SK-N-SH (cell line): Measurements from ENCODE around the gene TPPP. TPM values are rescaled to one million over a fixed set of nuclear protein-coding genes. Genes with fewer than 3 reads are reported as not detected.

Experiments used
- CTCF ChIA-PET: fragments of 300-600, 350-600 bp; formaldehyde crosslinking; extraction: SDS; loops from one replicate; lab custom pipeline; 2021; lab: Yijun Ruan, JAX
- POLR2A ChIA-PET: fragments of 350-600 bp; sonication (Branson Sonifier 250); formaldehyde crosslinking; extraction: SDS; loops from one replicate; lab custom pipeline; 2020; ENCODE audit warnings: antibody characterized with exemption, inconsistent platforms; lab: Yijun Ruan, JAX
- DNase-seq: peaks from one replicate; pipeline ENCODE4 v3.0.0; 2012
- H2AFZ ChIP-seq: fragments of 200-600 bp; sonication (generic); 2 replicates; pipeline ENCODE4 v1.8.1; 2016; ENCODE audit warnings: antibody characterized with exemption, mild to moderate bottlenecking, low read depth
- H3F3A ChIP-seq: fragments of 200-600 bp; sonication (generic); replicated peaks from 2 replicates; pipeline ENCODE3; 2016; ENCODE audit warnings: antibody characterized with exemption, mild to moderate bottlenecking; ENCODE audit not compliant: insufficient read depth
- H3K27ac ChIP-seq, 2 experiments: fragments of 200-500 bp in 1 of 2; fragments of 200-600 bp in 1 of 2; sonication (Bioruptor generic) in 1 of 2; sonication (generic), shearing (Covaris generic) in 1 of 2; 2 replicates each; pipeline versions ENCODE4 v1.5.1 to v1.6.1; 2014 to 2016; ENCODE audit warnings: low read depth in 2 of 2, inconsistent platforms in 1 of 2, low read length in 1 of 2, mild to moderate bottlenecking in 1 of 2, mixed read lengths in 1 of 2
- H3K27me3 ChIP-seq: fragments of 200-600 bp; sonication (generic), shearing (Covaris generic); 2 replicates; pipeline ENCODE4 v1.6.1; 2016; ENCODE audit warnings: mixed run types; ENCODE audit not compliant: insufficient read depth
- H3K36me3 ChIP-seq, 2 experiments: fragments of 200-500 bp in 1 of 2; fragments of 200-600 bp in 1 of 2; sonication (Bioruptor generic) in 1 of 2; sonication (generic) in 1 of 2; replicated peaks in 1 of 2; 2 replicates each; pipeline versions ENCODE3 to v1.5.1; 2014 to 2016; ENCODE audit warnings: low read length in 1 of 2, mild to moderate bottlenecking in 1 of 2; ENCODE audit not compliant: insufficient read depth in 2 of 2, control insufficient read depth in 1 of 2
- H3K4me1 ChIP-seq, 2 experiments: fragments of 200-500 bp in 1 of 2; fragments of 200-600 bp in 1 of 2; sonication (Bioruptor generic) in 1 of 2; sonication (generic), shearing (Covaris generic) in 1 of 2; 2 replicates each; pipeline versions ENCODE4 v1.5.1 to v1.6.1; 2014 to 2016; ENCODE audit warnings: low read depth in 1 of 2, low read length in 1 of 2, mixed run types in 1 of 2; ENCODE audit not compliant: insufficient read depth in 2 of 2, control insufficient read depth in 1 of 2
- H3K4me2 ChIP-seq: fragments of 200-600 bp; sonication (generic), shearing (Covaris generic); 2 replicates; pipeline ENCODE4 v1.6.1; 2017; ENCODE audit warnings: mixed run types
- H3K4me3 ChIP-seq, 2 experiments: fragments of 200-500 bp in 1 of 2; fragments of 200-600 bp in 1 of 2; sonication (Bioruptor generic) in 1 of 2; sonication (generic), shearing (Covaris generic) in 1 of 2; 2 replicates each; pipeline versions ENCODE4 v1.5.1 to v1.8.1; 2014 to 2016; ENCODE audit warnings: low read depth in 2 of 2, inconsistent platforms in 1 of 2, low read length in 1 of 2, mild to moderate bottlenecking in 1 of 2, mixed read lengths in 1 of 2, moderate library complexity in 1 of 2
- H3K79me2 ChIP-seq: fragments of 200-600 bp; sonication (generic); 2 replicates; pipeline ENCODE4 v1.8.1; 2017; ENCODE audit warnings: mild to moderate bottlenecking; ENCODE audit not compliant: insufficient read depth
- H3K9ac ChIP-seq: fragments of 200-600 bp; sonication (generic); 2 replicates; pipeline ENCODE4 v1.6.1; 2017; ENCODE audit warnings: mixed run types
- H3K9me2 ChIP-seq: fragments of 200-600 bp; sonication (generic); 2 replicates; pipeline ENCODE4 v1.6.1; 2017; ENCODE audit warnings: mixed run types
- H3K9me3 ChIP-seq: fragments of 200-600 bp; sonication (generic); 2 replicates; pipeline ENCODE4 v1.6.1; 2017; ENCODE audit warnings: mixed run types, mild to moderate bottlenecking, moderate library complexity
- H4K20me1 ChIP-seq: fragments of 200-600 bp; sonication (generic); 2 replicates; pipeline ENCODE4 v1.6.1; 2017; ENCODE audit warnings: mild to moderate bottlenecking, mixed run types; ENCODE audit not compliant: insufficient read depth
- EP300 ChIP-seq, 2 experiments: IDR thresholded peaks; 2 replicates each; pipeline versions ENCODE4 v1.4.0 to v1.6.1; 2012; ENCODE audit warnings: borderline replicate concordance in 1 of 2, low read depth in 1 of 2, low read length in 1 of 2
- EZH2phosphoT487 ChIP-seq: fragments of 200-600 bp; sonication (generic); IDR thresholded peaks from 2 replicates; pipeline ENCODE4 v1.6.1; 2017; ENCODE audit warnings: low read depth, mixed run types, mild to moderate bottlenecking, antibody characterized with exemption, moderate library complexity, borderline replicate concordance
- FOXJ3 ChIP-seq: sonication (generic); formaldehyde crosslinking; IDR thresholded peaks from 2 replicates; pipeline ENCODE4 v1.5.1; 2020; ENCODE audit warnings: mild to moderate bottlenecking, missing genetic modification reagents
- FOXM1 ChIP-seq: IDR thresholded peaks from 2 replicates; pipeline ENCODE4 v1.4.0; 2012; ENCODE audit warnings: low read depth, mild to moderate bottlenecking
- GABPA ChIP-seq: IDR thresholded peaks from 2 replicates; pipeline ENCODE4 v1.4.0; 2012; ENCODE audit warnings: low read depth, mild to moderate bottlenecking
- GATA2 ChIP-seq: sonication (generic); formaldehyde crosslinking; IDR thresholded peaks from 2 replicates; pipeline ENCODE4 v1.5.0; 2020; ENCODE audit warnings: mild to moderate bottlenecking, missing genetic modification reagents
- JUND ChIP-seq: IDR thresholded peaks from 2 replicates; pipeline ENCODE4 v1.4.0; 2012
- NFIC ChIP-seq: IDR thresholded peaks from 2 replicates; pipeline ENCODE4 v1.4.0; 2012; ENCODE audit warnings: borderline replicate concordance
- NRF1 ChIP-seq: IDR thresholded peaks from 2 replicates; pipeline ENCODE4 v1.6.1; 2012; ENCODE audit warnings: low read depth, mild to moderate bottlenecking, low read length
- POLR2AphosphoS5 ChIP-seq: IDR thresholded peaks from 2 replicates; pipeline ENCODE4 v1.6.1; 2012; ENCODE audit warnings: low read depth, low read length
- RFX5 ChIP-seq: IDR thresholded peaks from 2 replicates; pipeline ENCODE4 v1.6.1; 2012; ENCODE audit warnings: mild to moderate bottlenecking, improper control_type of control experiment, low read length
- SMC3 ChIP-seq: IDR thresholded peaks from 2 replicates; pipeline ENCODE4 v1.6.1; 2012; ENCODE audit warnings: low read depth, low read length, improper control_type of control experiment
- TAF1 ChIP-seq: IDR thresholded peaks from 2 replicates; pipeline ENCODE4 v1.6.1; 2012; ENCODE audit warnings: low read depth, mild to moderate bottlenecking, low read length, moderate library complexity, borderline replicate concordance
- TEAD4 ChIP-seq: IDR thresholded peaks from 2 replicates; pipeline ENCODE4 v1.4.0; 2012; ENCODE audit warnings: mild to moderate bottlenecking, borderline replicate concordance; ENCODE audit not compliant: insufficient read depth
- WGBS: methylation state at CpG from one replicate; pipeline ENCODE4 v1.1.6; 2017; ENCODE audit warnings: low lambda C conversion rate; 5-methylcytosine and 5-hydroxymethylcytosine counted together
- polyA plus RNA-seq, 3 experiments: library from polyadenylated mRNA; depleted of rRNA; stranded (reverse); fragments of >200 nt; gene quantifications; 2 replicates each; pipeline ENCODE4 v1.2.3, GENCODE V29; 2012
- TF ChIP-seq, protein P1 (sequence below): IDR thresholded peaks from 2 replicates; pipeline ENCODE4 v1.6.1; 2012; ENCODE audit warnings: mild to moderate bottlenecking, low read depth, low read length, moderate library complexity
- TF ChIP-seq, protein P2 (sequence below): fragments of 200-600 bp; sonication (generic); IDR thresholded peaks from 2 replicates; pipeline ENCODE4 v1.6.1; 2017; ENCODE audit warnings: antibody characterized with exemption, mild to moderate bottlenecking, moderate library complexity
- TF ChIP-seq, protein P3 (sequence below): IDR thresholded peaks from 2 replicates; pipeline ENCODE4 v1.4.0; 2012; ENCODE audit warnings: low read depth, borderline replicate concordance
- TF ChIP-seq, protein P4 (sequence below): IDR thresholded peaks from 2 replicates; pipeline ENCODE4; 2012

TPPP gene
- polyA plus RNA-seq, 1 of the 3 experiments (the other 2 are of a cell fraction), result 0.05 TPM

DNA sequence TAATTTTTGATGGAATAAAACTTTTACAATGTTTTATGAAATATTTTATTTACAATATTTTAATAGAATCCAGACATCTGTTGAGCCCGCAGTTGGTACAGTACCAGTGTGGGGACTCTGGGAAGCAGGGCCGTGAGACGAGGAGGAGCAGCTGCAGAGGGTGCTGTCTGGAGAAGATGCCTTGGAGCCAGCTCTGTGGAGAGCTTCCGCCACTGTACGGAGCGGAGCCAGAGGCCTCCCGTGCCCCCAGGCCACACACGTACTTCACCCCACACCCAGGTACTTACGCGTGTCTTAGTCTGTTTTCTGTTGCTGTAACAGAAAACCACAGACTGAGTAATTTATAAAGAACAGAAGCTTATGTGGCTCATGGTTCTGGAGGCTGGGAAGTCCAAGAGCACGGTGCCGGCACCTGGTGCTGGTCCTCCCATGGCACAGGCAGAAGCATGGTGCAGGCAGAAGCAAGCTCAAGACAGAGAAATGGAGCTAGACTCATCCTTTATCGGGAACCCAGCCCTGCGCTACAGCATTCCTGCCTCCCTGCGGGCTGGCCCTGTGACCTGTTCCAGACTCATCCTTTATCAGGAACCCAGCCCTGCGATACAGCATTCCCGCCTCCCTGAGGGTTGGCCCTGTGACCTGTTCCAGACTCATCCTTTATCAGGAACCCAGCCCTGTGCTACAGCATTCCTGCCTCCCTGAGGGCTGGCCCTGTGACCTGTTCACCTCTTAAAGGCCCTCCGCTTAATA is 57.7 kb downstream of the TPPP start:
- H3K27ac ChIP-seq, result no peak overlapping the region
- H3K4me3 ChIP-seq, result no peak overlapping the region
- no peak for DNase-seq
- H3K9ac ChIP-seq, result no peak overlapping the region
- H3K4me2 ChIP-seq, result no peak overlapping the region
- H3K9me2 ChIP-seq, result no peaks in the 10 kb centered on the region
- H3K27me3 ChIP-seq, result no peaks in the 10 kb centered on the region
- H2AFZ ChIP-seq, result no peak overlapping the region
- no peaks in the 10 kb centered on the region for H3K79me2 ChIP-seq
- ChIA-PET POLR2A (no interaction called here), CTCF (interaction anchor here (1.7 kb wide), 1 partner anchor 37 kb away, joined by 4 read pairs; no protein-coding TSS in a partner anchor)
- H3F3A ChIP-seq, result peaks cover 5% of the 10 kb centered on the region
- no peaks in the 10 kb centered on the region for H3K9me3 ChIP-seq
- WGBS, result 95% methylated on average over 16 of the region's 18 CpGs
- peaks cover 8 to 28% of the 10 kb centered on the region in 2 experiments for H3K36me3 ChIP-seq
- TF ChIP-seq TEAD4 (no peak), NFIC (no peak), SMC3 (no peak), NRF1 (no peak), EZH2phosphoT487 (no peak), JUND (no peak), POLR2AphosphoS5 (no peak), FOXM1 (no peak), FOXJ3 (CRISPR knock-in tag) (no peak), TAF1 (no peak), GABPA (no peak), GATA2 (no peak), EP300 (IDR thresholded peaks at IDR 0.05; ENCODE audit: borderline replicate concordance in 1 of 2, low read depth in 1 of 2, low read length in 1 of 2) (no peak), RFX5 (no peak)
- TF ChIP-seq, protein P1, sequence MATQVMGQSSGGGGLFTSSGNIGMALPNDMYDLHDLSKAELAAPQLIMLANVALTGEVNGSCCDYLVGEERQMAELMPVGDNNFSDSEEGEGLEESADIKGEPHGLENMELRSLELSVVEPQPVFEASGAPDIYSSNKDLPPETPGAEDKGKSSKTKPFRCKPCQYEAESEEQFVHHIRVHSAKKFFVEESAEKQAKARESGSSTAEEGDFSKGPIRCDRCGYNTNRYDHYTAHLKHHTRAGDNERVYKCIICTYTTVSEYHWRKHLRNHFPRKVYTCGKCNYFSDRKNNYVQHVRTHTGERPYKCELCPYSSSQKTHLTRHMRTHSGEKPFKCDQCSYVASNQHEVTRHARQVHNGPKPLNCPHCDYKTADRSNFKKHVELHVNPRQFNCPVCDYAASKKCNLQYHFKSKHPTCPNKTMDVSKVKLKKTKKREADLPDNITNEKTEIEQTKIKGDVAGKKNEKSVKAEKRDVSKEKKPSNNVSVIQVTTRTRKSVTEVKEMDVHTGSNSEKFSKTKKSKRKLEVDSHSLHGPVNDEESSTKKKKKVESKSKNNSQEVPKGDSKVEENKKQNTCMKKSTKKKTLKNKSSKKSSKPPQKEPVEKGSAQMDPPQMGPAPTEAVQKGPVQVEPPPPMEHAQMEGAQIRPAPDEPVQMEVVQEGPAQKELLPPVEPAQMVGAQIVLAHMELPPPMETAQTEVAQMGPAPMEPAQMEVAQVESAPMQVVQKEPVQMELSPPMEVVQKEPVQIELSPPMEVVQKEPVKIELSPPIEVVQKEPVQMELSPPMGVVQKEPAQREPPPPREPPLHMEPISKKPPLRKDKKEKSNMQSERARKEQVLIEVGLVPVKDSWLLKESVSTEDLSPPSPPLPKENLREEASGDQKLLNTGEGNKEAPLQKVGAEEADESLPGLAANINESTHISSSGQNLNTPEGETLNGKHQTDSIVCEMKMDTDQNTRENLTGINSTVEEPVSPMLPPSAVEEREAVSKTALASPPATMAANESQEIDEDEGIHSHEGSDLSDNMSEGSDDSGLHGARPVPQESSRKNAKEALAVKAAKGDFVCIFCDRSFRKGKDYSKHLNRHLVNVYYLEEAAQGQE, result no peak
- TF ChIP-seq, protein P2, sequence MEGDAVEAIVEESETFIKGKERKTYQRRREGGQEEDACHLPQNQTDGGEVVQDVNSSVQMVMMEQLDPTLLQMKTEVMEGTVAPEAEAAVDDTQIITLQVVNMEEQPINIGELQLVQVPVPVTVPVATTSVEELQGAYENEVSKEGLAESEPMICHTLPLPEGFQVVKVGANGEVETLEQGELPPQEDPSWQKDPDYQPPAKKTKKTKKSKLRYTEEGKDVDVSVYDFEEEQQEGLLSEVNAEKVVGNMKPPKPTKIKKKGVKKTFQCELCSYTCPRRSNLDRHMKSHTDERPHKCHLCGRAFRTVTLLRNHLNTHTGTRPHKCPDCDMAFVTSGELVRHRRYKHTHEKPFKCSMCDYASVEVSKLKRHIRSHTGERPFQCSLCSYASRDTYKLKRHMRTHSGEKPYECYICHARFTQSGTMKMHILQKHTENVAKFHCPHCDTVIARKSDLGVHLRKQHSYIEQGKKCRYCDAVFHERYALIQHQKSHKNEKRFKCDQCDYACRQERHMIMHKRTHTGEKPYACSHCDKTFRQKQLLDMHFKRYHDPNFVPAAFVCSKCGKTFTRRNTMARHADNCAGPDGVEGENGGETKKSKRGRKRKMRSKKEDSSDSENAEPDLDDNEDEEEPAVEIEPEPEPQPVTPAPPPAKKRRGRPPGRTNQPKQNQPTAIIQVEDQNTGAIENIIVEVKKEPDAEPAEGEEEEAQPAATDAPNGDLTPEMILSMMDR, result no peak
- TF ChIP-seq, protein P3, sequence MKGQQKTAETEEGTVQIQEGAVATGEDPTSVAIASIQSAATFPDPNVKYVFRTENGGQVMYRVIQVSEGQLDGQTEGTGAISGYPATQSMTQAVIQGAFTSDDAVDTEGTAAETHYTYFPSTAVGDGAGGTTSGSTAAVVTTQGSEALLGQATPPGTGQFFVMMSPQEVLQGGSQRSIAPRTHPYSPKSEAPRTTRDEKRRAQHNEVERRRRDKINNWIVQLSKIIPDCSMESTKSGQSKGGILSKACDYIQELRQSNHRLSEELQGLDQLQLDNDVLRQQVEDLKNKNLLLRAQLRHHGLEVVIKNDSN, result no peak
- TF ChIP-seq, protein P4, sequence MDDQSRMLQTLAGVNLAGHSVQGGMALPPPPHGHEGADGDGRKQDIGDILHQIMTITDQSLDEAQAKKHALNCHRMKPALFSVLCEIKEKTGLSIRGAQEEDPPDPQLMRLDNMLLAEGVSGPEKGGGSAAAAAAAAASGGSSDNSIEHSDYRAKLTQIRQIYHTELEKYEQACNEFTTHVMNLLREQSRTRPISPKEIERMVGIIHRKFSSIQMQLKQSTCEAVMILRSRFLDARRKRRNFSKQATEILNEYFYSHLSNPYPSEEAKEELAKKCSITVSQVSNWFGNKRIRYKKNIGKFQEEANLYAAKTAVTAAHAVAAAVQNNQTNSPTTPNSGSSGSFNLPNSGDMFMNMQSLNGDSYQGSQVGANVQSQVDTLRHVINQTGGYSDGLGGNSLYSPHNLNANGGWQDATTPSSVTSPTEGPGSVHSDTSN, result no peak
- H3K4me1 ChIP-seq, result no peaks in the 10 kb centered on the region
- H4K20me1 ChIP-seq, result peaks cover 4% of the 10 kb centered on the region; the same call in 1 of the 2 replicates
